HL-60 (cell line): ENCODE results near the gene TVP23A.

Source experiments
- DNase-seq, 2 experiments: peaks; one replicate each; pipeline ENCODE4 v3.0.0-alpha.2; 2010 to 2020; ENCODE audit warnings: low read depth in 1 of 2, low spot score in 1 of 2
- H3K27ac ChIP-seq: fragments of 250-450 bp; sonication (Bioruptor Pico); replicated peaks from 2 replicates; pipeline ENCODE4 v1.5.1; 2020; ENCODE audit warnings: mild to moderate bottlenecking, moderate library complexity
- H3K27me3 ChIP-seq: fragments of 250-450 bp; sonication (Bioruptor Pico); 2 replicates; pipeline ENCODE4 v1.5.1; 2021; ENCODE audit warnings: mild to moderate bottlenecking, moderate library complexity; ENCODE audit not compliant: insufficient read depth, poor library complexity, severe bottlenecking
- H3K4me3 ChIP-seq: replicated peaks from 2 replicates; pipeline ENCODE4 v1.5.1; 2011; ENCODE audit warnings: mild to moderate bottlenecking, control low read depth, low read length; ENCODE audit not compliant: insufficient read depth
- CTCF ChIP-seq: IDR thresholded peaks from one replicate; pipeline ENCODE4 v1.5.1; 2011; ENCODE audit warnings: low read length, control low read depth, inconsistent platforms; ENCODE audit not compliant: insufficient read depth
- GABPA ChIP-seq: IDR thresholded peaks from 2 replicates; pipeline ENCODE4 v1.6.1; 2012; ENCODE audit warnings: low read depth
- POLR2AphosphoS5 ChIP-seq: IDR thresholded peaks from 2 replicates; pipeline ENCODE4 v1.6.1; 2012; ENCODE audit warnings: low read depth
- REST ChIP-seq: IDR thresholded peaks from 2 replicates; pipeline ENCODE4 v1.6.1; 2012; ENCODE audit warnings: low read depth; ENCODE audit not compliant: insufficient replicate concordance
- SPI1 ChIP-seq: IDR thresholded peaks from 2 replicates; pipeline ENCODE4 v1.6.1; 2012; ENCODE audit warnings: low read depth, mild to moderate bottlenecking, borderline replicate concordance

The TVP23A gene

GRCh38 chr16:10865991-10866966, 47.7 kb upstream of the TVP23A start:
- no peak for TF ChIP-seq POLR2AphosphoS5
- no peak for TF ChIP-seq CTCF
- no peak for TF ChIP-seq GABPA
- TF ChIP-seq REST: no peak
- TF ChIP-seq SPI1: no peak
- no peaks in the 10 kb centered on the region for H3K27me3 ChIP-seq
- H3K4me3 ChIP-seq: no peak overlapping the region
- no peak overlapping the region for H3K27ac ChIP-seq
- DNase-seq: no peak

- Histone ChIP-seq H3K4me3 (no peak overlapping the region), H3K27ac (no peak overlapping the region), H3K27me3 (no peaks in the 10 kb centered on the region)
- TF ChIP-seq POLR2AphosphoS5 (no peak), SPI1 (peak; percentile 78; the same call in 1 of the 2 replicates)
- peak; percentile 75 to 82 for DNase-seq
Observed at GRCh38 chr16:10862438-10862837, 43.8 kb upstream of the TVP23A start.

DNA sequence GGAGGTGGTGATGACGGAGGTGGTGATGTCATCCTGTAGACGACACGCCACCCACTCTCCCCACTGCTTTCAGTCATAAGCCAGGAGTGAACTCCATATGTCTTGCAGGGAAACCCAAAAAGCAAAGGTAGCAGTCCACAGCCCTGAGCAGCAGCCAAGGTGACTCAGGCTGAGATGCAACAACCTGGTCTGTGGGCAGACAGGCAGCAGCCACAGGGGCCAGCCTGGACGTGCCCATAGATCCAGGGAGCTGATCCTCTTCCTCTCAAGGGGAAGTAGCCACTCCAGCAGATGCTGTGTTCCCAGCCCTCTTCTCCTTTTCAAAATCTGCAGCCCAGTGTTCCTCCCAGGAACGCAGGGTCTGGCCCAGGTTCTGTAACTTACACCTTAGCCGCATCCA, 41.1 kb upstream of the TVP23A start:
- Histone ChIP-seq H3K27me3 (no peaks in the 10 kb centered on the region), H3K4me3 (no peak overlapping the region), H3K27ac (no peak overlapping the region)
- DNase-seq: no peak
- TF ChIP-seq REST (no peak), POLR2AphosphoS5 (no peak), CTCF (no peak), SPI1 (no peak)

GRCh38 chr16:10859020-10859419, 40.4 kb upstream of the TVP23A start:
- DNase-seq: no peak
- Histone ChIP-seq H3K4me3 (no peak overlapping the region), H3K27me3 (no peaks in the 10 kb centered on the region), H3K27ac (no peak overlapping the region)
- TF ChIP-seq REST (no peak), POLR2AphosphoS5 (no peak), GABPA (no peak), CTCF (no peak), SPI1 (no peak)
